NCI-H510A treated with DMSO at 0.1 percent for 48 hours (cell line): Measurements from ENCODE around the gene BAHCC1.
A peak's percentile ranks its signal among the peaks of the same experiment; 100 is the strongest.

Source experiments
- DNase-seq: peaks from one replicate; lab custom pipeline; 2025; lab: John Stamatoyannopoulos, UW

The BAHCC1 gene

DNA sequence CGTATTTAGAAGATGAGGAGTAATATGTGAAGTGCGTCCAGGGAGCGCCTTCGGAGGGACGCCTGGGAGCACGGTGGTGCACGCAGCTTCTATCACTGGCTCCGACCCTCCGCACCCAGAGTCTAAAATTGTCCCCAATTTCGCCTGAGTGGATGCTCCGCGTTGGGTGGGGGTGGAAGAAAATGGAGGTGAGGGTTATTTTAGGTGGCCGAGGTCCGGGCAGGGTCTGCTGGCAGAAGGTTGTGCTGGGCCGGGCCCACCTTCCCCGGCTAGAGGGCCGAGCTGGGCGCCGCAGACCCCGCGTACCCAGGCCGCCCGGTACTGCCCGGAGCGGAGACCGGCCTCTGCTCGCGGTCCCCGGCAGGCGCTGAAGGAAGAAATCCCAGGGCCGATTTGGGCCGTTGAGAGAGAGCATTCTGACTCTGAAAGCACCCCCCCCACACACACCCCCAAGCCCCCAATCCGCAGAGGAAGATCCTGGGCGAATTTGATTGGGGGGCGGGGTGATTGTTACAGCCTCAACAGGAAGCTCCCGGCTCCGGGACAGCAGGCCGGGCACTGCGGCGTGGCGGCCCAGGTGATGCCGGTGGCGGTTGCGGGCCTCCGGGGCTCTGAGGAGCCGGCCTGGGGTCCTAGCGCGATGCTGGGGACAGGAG lies 3.0 kb downstream of the BAHCC1 start:
- DNase-seq = no peak

DNA sequence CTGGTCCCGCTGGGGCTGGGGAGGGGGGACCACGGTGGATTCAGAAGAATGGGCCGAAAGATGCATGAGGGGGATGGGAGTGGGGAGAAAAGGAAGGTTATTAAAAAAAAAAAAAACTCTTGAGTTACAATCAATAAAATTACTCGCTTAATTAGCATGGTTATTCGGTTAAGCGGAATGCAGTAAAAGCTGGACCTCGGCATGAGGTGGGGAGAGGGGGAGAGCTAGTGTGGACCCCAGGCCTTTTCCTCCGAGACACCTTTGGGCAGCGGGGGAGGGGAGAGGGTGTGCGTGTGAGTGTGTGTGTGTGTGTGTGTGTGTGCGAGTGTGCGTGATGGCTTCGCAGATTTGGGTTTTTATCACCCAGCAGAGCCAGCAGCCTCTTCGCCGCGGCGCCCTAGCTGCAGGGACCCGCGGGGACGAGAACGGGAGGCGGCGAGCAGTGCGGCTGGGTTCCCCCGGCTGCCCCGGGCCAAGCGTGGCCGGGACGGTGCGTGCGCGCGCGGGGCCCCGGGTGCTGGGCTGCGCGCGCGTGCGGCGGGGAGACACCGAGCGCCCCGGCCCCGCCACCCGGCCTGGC lies 3.7 kb downstream of the BAHCC1 start:
- no peak for DNase-seq

DNA sequence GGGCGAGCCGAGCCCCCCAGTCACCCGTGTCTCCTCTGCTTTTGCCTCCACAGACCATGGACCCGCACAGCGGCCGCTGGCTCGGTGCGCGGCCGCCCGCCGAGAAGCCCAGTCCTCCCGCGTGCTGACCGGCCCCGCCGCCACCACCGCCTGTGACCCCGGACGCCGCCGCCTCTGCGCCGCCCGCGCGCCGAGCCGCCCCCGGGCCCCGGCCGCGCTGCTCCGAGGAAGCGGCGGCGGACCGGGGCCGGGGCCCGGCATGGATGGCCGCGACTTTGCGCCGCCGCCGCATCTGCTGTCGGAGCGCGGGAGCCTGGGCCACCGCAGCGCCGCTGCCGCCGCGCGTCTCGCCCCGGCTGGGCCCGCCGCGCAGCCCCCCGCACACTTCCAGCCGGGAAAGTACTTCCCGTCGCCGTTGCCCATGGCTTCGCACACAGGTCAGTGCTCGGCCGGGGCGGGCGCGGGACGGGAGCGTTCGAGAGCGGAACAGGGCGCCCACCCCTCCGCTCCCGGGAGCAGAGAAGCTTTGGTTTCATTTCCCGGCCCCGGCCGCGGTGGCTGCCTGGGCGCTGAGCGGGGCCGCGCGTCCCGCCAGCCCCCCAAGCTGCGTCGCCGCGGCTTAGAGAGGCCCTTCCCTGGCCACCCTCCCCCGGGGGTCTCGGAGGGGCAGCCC lies 4.4 kb downstream of the BAHCC1 start:
- DNase-seq = no peak

DNA sequence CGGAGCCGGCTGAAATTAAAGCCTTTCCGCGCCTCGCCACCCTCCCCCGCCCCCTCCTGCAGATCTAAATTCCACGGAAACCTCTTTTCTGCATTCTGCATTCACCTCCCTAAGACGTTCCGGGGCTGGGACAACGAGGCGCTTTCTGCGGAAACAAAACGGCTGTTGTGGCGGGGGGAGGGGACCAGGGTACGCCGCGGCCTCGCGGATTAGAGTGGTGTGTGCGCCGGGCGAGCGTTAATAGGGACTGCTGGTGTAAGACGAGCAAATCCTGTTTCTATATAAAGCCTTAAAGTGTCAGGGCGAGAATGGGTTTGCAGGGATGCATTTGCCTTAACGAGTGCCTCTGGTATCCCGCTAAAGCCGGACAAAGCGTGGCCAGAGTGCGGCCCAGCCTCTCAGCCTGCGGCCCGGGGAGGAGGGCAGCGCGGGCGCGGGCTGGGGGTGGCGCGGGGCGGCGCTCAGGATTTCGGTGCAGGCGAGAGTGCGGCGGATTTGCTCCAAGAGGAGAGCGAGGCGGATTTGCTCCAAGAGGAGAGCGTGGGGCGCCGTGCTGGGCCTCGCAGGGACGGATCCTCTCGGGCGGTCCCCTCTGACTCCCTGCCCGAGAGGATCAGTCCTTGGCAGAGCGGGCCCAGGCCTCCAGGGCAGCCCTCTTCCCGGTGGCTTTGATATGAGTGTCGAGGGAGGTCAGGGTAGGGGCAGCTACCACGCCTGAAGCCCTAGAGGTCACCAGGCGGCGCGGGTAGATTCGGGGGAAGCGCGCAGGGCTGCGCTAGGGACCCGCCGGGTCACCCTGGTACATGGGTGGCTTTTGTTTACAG lies 5.1 kb downstream of the BAHCC1 start:
- DNase-seq = no peak

DNA sequence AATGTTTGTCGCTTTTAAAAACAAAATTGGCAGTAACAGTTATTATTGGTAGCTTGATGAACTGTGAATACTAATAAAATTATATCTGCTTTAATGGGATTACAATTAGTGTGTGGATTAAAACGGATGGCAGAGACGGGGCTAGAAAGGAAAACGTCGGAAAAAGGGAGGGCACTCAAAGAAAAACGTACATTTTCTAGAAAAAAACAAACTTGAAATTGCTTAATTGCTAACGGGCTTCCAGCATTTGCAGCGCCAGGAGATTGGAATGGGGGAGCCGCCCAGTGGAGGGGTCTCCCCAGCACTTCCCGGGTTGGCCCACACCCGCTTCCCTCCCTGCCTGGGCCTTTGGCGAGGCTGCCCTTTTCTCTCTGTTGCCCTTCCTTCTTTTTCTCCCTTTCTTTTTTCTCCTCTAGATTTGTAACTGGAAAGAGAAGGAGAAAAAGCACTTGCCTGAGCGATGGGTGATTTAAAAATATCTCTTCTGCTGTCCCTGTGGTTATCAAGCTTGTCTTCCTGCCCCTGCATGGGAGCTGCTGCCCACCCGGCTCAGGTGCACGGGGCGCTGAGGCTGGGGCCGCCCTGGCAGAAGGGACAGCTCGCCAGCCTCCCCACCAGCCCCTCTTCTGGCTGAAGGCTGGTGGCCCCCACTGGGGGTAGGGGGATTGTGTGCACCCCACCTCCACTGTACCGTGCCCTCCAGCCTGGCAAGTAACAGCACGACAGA lies 5.9 kb downstream of the BAHCC1 start:
- no peak for DNase-seq

DNA sequence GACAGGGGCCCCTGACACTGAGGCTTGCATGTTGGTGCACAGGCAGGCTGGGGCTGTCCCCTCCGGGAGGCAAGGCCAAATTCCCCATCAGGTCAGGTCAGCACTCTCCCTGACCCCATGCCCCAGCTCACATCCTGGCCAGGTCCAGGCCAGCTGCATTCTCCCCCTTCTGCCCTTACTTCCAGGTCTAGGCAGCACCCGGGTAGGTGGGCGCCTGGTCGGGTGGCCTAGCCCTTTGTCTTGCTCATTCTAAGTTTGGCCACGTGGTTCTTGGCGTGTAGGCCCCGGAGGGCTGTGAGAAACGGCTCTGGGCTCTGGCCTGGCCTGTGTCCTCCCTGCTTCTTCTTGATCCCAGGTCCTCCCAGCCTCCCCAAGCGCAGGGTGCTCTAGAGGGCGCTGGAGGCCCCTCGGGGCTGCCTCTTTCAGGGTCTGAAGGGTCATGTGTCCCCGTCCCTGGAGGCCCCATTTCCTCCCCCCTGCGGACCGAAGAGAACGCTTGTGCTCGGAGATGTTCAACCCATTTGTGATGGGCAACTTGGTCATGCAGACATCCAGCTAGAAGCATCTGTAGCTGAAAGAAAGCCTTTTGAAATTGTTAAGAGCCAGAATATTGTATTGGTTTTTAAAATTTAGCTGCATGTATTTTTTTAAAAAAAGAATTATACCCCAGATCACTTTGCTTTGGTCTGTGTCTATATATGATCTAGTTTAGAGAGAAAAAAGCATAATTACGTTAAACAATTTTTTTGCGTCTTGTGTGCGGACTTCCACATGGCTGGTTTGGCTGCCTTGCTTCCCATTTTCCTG lies 6.7 kb downstream of the BAHCC1 start:
- DNase-seq = no peak

DNA sequence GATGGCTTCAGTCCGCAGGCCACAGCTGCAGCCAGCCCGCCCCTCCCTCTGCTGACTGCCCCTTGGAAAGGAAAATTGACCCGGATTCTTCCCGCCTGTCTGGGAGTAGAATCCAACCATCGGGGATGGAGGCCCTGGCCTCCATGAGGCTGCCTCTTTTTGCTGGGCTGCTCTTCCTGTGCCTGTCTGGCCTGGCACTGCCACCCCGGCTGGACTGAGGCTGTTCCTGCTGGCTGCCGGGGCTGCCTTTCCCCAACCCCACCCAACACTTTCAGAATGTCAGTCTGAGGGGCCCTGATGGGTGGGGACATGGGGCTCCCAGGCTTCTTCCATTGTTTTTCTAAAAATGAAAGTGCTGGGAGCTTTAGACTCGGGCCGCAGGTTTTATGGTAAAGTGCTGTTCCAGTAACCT lies 7.3 kb downstream of the BAHCC1 start:
- no peak for DNase-seq

DNA sequence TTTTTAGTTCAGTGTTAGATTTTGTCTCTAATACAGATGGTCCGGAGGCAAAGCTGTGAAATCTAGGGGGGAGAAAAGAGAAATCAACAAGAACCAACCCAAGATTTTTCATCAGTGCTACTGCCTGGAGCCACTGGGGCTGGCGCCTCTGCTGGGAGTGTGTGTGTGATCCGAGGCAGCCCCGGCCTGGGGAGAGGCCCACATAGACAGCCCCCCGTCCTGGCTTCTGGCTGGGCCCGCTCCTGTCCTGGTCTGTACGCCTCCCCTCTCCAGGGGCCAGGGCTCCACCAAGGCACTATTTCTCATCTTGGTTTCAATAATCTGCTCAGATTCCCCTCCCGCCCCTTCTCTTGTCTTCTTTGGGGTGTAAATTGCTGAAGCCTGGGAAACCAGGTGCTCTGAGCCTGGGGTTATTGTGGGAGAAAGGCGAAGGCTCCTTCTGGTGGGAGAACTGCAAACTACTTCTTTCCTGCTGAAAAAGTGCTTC lies 7.8 kb downstream of the BAHCC1 start:
- no peak for DNase-seq

DNA sequence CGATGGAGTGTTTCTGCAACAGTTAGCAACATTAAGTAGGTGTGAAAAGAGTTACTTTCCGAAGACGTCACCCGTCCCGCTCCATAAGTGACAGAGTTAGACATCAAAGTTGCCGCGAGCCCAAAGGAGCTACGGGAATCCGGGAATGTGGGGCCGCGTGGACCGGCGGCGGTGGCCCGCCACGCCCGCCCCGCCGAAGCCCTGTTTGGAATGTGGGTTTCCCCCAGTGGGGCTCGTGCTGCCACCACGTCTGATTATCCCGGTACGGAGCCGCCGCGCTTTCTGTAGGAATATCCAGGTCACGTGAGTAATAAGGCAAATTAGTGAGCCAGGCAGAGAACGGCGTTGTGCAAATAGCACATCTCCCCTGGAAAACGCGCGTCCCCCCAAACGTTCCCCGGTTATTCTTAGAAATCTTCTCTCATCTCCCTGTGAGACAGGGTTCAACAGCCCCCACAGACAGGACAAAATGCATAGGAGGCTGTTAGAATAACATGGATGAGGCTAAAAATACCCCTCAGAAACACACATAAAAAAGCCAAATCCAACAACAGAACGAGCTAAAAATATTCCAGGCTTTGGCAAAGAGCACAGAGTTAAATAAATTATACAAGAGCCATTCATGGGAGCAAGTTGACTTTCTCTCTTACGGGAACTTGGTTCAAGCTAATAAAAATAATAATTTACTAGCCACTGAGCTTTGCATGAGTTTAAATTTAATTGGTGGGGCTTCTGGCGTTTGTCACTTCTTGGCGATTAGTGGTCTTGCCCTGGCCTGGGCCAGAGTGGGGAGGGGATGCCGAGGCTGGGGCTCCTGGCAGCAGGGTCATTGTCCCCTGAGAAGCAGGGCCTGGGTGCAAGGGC lies 8.6 kb downstream of the BAHCC1 start:
- DNase-seq = no peak

DNA sequence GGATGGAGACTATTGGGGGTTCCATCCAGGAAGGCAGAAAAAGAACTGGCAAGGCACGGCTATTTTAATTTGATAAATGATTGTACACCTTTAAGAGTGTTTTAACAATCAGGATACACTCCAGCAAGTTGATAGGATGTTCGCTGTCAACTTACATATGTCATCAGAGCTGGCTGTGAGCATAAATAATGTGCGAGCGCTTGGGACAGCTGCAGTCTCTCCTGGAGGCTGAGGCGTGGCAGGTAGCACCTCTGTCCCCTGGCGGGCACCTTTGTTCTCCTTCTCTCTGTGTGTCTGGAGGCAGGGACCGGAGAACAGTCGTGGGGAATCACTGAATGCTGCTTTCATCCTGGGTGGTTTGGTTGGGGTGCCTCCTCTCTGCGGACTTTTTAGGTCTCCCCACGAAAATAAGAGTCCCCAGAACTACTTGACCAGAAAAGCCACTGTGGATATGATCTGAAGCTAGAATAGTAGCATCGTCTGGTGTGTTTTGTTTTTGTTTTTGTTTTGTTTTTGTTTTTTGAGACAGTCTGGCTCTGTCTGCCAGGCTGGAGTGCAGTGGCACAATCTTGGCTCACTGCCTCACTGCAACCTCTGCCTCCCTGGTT lies 9.4 kb downstream of the BAHCC1 start:
- peak; percentile 65 for DNase-seq

DNA sequence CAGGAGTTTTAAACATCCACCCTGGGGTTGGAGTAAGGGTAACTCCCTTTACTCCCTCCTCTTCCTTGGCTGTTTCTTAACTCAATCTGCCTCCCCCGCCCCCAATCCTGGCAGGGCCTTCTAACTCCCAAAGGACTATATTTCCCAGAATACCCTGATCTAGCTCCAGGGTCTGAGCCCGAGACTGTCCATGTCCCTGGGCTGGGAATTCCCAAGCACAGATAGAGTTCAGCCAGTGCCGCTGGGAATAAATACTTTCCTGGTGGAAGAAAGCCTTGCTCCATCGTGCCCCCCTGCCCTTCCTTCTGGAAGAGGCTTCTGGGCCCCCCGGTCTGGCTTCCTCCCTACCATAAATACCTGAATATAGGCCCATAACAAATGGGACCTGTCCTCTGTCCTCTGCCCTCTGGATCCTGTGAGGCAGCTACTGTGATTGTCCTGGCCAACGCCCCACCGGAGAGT lies 10.2 kb downstream of the BAHCC1 start:
- DNase-seq = no peak

DNA sequence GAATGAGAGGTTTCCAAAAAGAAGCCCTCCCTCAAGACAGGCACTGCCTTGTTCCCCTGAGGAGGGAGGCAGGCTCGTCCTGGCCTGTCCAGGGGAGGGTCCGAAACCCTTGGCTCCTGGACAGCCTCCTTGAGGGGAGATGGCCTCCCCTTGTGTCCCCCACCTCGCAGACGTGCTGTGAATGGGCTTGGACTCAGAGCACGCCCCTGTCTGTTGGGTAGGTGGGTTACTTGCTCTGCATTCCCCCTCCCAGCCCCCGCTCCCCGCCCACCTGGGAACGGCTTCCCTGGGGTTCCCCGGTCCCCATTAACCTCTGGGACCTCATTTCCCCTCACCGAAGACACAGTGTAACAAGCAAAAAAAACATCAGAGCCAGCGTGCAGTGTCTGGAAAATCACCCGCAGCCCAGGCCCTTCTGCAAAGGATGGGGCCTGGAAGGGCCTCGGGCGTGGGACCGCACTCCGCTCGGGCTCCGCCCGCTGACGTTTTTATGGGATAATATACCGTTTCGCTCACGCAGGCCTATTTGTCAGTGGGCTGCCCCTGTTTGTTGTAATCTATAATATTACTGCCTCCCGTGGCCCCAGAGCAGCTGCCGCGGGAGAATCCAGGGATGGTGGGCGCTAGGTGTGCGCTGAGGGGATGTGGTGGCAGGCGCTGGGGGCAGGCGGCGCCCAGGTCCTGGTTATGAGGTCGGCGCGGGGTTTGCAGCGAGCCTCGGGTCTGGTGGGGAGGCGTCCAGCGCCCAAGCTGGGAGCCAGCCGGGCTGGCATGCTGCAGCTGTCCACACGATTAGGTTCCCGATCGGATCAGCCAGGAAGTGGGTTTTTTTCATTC lies 11.1 kb downstream of the BAHCC1 start:
- no peak for DNase-seq

DNA sequence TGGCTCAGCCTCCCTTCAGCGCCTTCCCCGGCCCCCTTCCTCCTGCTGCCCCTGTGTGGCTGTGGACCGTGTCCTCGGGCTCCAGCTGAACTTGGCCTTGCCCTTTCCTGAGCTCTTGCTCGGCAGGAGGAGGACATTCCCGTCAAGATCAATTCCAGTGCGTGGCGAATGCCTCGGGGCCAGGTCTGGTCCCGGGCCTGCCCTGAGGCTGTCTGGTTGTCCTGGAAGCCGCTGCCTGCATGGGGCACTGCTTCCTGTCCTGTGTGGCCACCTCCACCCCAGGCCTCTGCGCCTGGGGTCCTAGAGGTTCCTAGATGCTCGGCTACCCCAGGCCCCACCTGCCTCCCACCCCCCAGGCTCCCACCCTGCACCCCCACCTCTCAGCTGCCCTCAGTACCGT lies 12.8 kb downstream of the BAHCC1 start:
- no peak for DNase-seq

DNA sequence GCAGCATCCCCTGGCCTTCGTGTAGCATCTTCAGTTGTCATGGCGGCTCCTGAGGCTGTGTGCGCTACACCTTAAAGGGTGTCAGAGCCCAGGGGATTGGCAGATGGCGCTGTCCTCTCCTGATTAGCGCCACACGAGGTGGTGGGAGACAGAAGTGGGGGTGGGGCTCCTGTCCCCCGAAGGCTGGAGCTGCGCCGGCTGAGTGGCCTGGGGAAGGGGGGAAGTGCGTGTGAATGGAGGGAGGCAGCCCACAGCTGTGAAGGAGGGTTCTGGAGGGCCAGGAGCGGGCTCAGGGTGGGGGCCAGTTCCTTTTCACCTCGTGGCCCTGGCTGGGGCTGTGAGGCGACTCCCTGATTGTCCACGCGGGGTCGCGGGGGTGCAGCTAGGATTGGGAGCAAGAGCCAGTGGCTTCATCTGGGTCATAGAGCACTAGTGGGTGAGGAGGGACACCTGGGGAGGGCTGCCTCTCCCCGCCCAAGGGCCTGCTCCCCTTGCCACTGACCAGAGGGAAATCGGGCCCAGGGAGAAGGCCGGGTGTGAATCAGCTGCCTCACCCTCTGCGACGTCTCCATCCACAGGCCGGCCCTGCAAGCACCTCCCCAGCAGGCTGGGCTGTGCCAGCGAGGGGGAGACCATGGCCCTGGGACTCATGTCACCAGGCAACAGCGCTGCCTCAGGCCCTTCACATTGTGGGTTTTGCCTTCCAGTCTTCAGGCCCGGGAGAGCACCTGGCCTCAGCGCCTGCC lies 14.1 kb downstream of the BAHCC1 start:
- peak; percentile 82 for DNase-seq

DNA sequence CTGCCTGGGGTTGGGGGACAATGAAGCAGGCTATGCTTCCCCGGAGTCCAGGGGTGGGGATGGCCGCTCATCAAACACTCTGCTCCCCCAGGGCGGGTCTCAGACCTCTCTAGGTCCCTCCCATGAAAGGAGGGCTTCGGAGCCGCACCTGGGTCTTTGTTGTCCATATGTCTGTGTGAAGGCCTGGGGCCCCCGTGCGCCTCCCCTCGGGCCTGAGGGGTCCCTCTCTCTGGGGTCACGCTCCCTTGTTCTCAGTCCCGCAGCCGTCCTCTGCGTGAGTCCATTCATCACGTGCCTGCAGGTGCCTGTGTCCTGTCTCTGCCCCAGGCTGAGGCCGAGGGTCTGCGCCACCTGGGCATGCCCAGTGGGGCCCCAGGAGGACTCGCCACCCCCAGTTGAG lies 15.6 kb downstream of the BAHCC1 start:
- DNase-seq = no peak

DNA sequence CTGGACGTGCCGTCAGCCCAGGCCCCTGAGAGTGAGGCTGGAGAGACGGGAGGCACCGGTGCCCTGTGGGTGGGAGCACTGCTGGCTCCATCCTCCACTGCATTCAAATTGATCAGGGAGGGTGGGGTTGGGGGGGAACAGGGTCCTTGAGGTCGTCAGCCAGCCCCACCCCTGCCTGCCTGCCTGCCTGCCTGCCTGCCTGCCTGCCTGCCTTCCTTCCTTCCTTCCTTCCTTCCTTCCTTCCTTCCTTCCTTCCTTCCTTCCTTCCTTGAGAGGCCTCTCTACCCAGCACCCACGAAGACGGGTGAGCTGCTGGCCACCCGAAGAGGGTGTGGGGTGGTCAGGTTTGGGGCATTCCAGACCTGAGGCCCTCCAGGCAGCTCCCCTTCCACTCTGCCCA lies 16.0 kb downstream of the BAHCC1 start:
- DNase-seq = no peak

DNA sequence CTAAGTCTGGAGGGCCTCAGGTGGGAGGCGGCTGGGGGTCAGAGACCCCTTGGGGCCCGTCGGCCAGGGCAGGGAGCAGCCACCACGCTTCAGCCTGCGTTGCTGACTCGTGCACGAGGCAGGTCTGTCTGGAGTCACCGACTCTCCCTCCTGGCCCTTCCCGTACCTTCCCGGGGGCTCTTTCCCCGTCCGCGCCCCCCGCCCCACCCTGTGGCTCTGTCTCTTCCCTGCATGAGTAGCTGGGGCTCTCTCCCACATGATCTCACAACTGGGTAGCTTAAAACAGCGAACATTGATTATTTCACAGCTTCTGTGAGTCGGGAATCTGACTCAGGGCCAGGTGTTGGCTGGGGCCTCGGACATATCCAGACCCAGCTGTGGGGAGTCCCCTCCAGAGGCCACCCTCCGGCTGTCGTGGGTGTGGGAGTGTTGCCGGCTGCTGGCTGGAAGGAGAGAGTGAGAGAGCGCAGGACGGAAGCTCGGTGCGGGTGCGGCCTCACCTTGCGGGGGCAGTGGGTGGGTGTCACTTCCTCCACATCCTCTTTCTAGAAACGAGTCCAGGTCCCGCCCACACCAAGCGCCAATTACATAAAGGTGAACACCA lies 17.3 kb downstream of the BAHCC1 start:
- no peak for DNase-seq
